Esophagus squamous epithelium (tissue), 5 donors: ENCODE results near the gene WWOX. TPM values are rescaled to one million over a fixed set of nuclear protein-coding genes. Genes with fewer than 3 reads are reported as not detected.
A peak's percentile ranks its signal among the peaks of the same experiment; 100 is the strongest.

Experiments
- DNase-seq: peaks from one replicate; lab custom pipeline; 2025; lab: John Stamatoyannopoulos, UW
- H3K27ac ChIP-seq, 4 donors: fragments of 200-600 bp; sonication (generic); one replicate each; pipeline ENCODE4 v1.5.1; 2016 to 2019; ENCODE audit warnings: mild to moderate bottlenecking in 1 of 4
- H3K27me3 ChIP-seq, 4 donors: fragments of 200-600 bp; sonication (generic); 1 replicate in 3 of 4; 2 replicates in 1 of 4; pipeline versions ENCODE4 v1.5.1 to v1.6.0; 2017 to 2021; ENCODE audit warnings: antibody characterized with exemption in 1 of 4
- H3K36me3 ChIP-seq, 3 donors: fragments of 200-600 bp; sonication (generic); one replicate each; pipeline ENCODE4 v1.5.1; 2016 to 2019
- H3K4me1 ChIP-seq, 3 donors: fragments of 200-600 bp; sonication (generic); one replicate each; pipeline ENCODE4 v1.5.1; 2017 to 2019
- H3K4me3 ChIP-seq, 4 donors: fragments of 200-600 bp; sonication (generic); 1 replicate in 3 of 4; 2 replicates in 1 of 4; pipeline ENCODE4 v1.5.1; 2016 to 2019; ENCODE audit warnings: mild to moderate bottlenecking in 2 of 4, moderate library complexity in 1 of 4
- H3K9me3 ChIP-seq, 3 donors: fragments of 200-600 bp; sonication (generic); one replicate each; pipeline ENCODE4 v1.5.1; 2016 to 2019
- CTCF ChIP-seq, 6 experiments: fragments of 450-650 bp in 4 of 6; fragments of 200-600 bp in 2 of 6; sonication (generic) in 2 of 6; IDR thresholded peaks; one replicate each; pipeline ENCODE4 v1.5.1; 2016 to 2019; ENCODE audit warnings: antibody characterized with exemption in 6 of 6, mild to moderate bottlenecking in 4 of 6, moderate library complexity in 4 of 6
- POLR2A ChIP-seq, 4 donors: fragments of 450-650 bp; IDR thresholded peaks; one replicate each; pipeline ENCODE4 v1.6.1; 2017; ENCODE audit warnings: antibody characterized with exemption in 4 of 4, mild to moderate bottlenecking in 4 of 4, moderate library complexity in 3 of 4
- WGBS, 2 donors: methylation state at CpG; one replicate each; pipeline ENCODE4 v1.1.5; 2018; 5-methylcytosine and 5-hydroxymethylcytosine counted together
- intact Hi-C: fragments of 100-400 bp; cut with DNase I; formaldehyde crosslinking; loops from one replicate; pipeline ENCODE4 v1.15.0; 2022
- total RNA-seq, 4 donors: library from RNA; depleted of rRNA; stranded (reverse); fragments of >200 nt; gene quantifications; one replicate each; pipeline ENCODE4 v1.1.0, GENCODE V29; 2016
- donor health status: DM: yes; HTN: yes; CAD: no.

WWOX gene
- total RNA-seq, 4 donors from 2014 or later: 20.9 to 31.1 (median 27.5) TPM

- H3K4me3 ChIP-seq: peak overlapping the region in 1 of 4 donors; percentile 41
- no peaks in the 10 kb centered on the region for H3K27me3 ChIP-seq
- intact Hi-C loops: no loop called here
- H3K9me3 ChIP-seq: no peaks in the 10 kb centered on the region
- no peaks in the 10 kb centered on the region for H3K4me1 ChIP-seq
- no peak for DNase-seq
- WGBS, 2 donors: 60 to 63% methylated on average over 13 of the region's 13 CpGs
- no peak overlapping the region for H3K27ac ChIP-seq
- TF ChIP-seq CTCF (IDR thresholded peaks at IDR 0.05) (no peak), POLR2A (IDR thresholded peaks at IDR 0.05) (no peak)
- H3K36me3 ChIP-seq: no peaks in the 10 kb centered on the region
These were observed 85.1 kb downstream of the WWOX start for GRCh38 chr16:78184238-78185183.

GRCh38 chr16:78189121-78189520 is 89.7 kb downstream of the WWOX start:
- intact Hi-C loops: no loop called here
- 77 to 82% methylated on average over 7 of the region's 7 CpGs for WGBS, 2 donors

GRCh38 chr16:78192734-78193488 is 93.5 kb downstream of the WWOX start:
- Histone ChIP-seq H3K27me3 (no peaks in the 10 kb centered on the region), H3K36me3 (no peaks in the 10 kb centered on the region), H3K4me1 (no peaks in the 10 kb centered on the region), H3K9me3 (no peaks in the 10 kb centered on the region), H3K4me3 (no peak overlapping the region), H3K27ac (no peak overlapping the region)
- WGBS, 2 donors: 68 to 88% methylated on average over 8 to 9 of the region's 9 CpGs
- DNase-seq: no peak
- TF ChIP-seq POLR2A (IDR thresholded peaks at IDR 0.05): no peak
- no peak for TF ChIP-seq CTCF (IDR thresholded peaks at IDR 0.05)
- intact Hi-C loops: no loop called here

More at GRCh38 chr16:78189121-78189520, 89.7 kb downstream of the WWOX start:
- no peak overlapping the region for H3K27ac ChIP-seq
- no peak overlapping the region for H3K4me3 ChIP-seq
- no peaks in the 10 kb centered on the region for H3K27me3 ChIP-seq
- no peaks in the 10 kb centered on the region for H3K9me3 ChIP-seq
- H3K36me3 ChIP-seq: no peaks in the 10 kb centered on the region
- H3K4me1 ChIP-seq: no peaks in the 10 kb centered on the region
- TF ChIP-seq POLR2A (IDR thresholded peaks at IDR 0.05) (no peak), CTCF (IDR thresholded peaks at IDR 0.05) (no peak)
- no peak for DNase-seq

GRCh38 chr16:78194948-78195347 is 95.5 kb downstream of the WWOX start:
- DNase-seq: no peak
- no peaks in the 10 kb centered on the region for H3K4me1 ChIP-seq
- no peaks in the 10 kb centered on the region for H3K27me3 ChIP-seq
- H3K9me3 ChIP-seq: no peaks in the 10 kb centered on the region
- no peak overlapping the region for H3K4me3 ChIP-seq
- no peaks in the 10 kb centered on the region for H3K36me3 ChIP-seq
- 93 to 97% methylated on average over 3 of the region's 3 CpGs for WGBS, 2 donors
- intact Hi-C loops: no loop called here
- no peak for TF ChIP-seq POLR2A (IDR thresholded peaks at IDR 0.05)
- TF ChIP-seq CTCF (IDR thresholded peaks at IDR 0.05): no peak
- no peak overlapping the region for H3K27ac ChIP-seq

GRCh38 chr16:78195797-78196196 is 96.3 kb downstream of the WWOX start:
- intact Hi-C loops: no loop called here
- H3K27ac ChIP-seq: no peak overlapping the region
- no peaks in the 10 kb centered on the region for H3K9me3 ChIP-seq
- no peaks in the 10 kb centered on the region for H3K4me1 ChIP-seq
- no peaks in the 10 kb centered on the region for H3K36me3 ChIP-seq
- no peak overlapping the region for H3K4me3 ChIP-seq
- H3K27me3 ChIP-seq: no peaks in the 10 kb centered on the region
- no peak for TF ChIP-seq POLR2A (IDR thresholded peaks at IDR 0.05)
- no peak for TF ChIP-seq CTCF (IDR thresholded peaks at IDR 0.05)
- no peak for DNase-seq
- 68 to 70% methylated on average over 4 of the region's 4 CpGs for WGBS, 2 donors
